Activated naive CD8-positive, alpha-beta T cell treated with anti-CD3 and anti-CD28 coated beads, Interleukin-2, amount 10 ng/mL, durations not matched to agents 7 days and 5 days (primary cell): Measurements from ENCODE around the gene SLC22A17. TPM values are rescaled to one million over a fixed set of nuclear protein-coding genes. Genes with fewer than 3 reads are reported as not detected.

ENCODE experiments used
- ATAC-seq: fragments of 150-1000 bp; cut with Tn5 transposase; one replicate; pipeline ENCODE4 v1.10.0; 2021; ENCODE audit warnings: low read depth, moderate library complexity
- POLR2A ChIA-PET: fragments of 350-600 bp; sonication (Branson Sonifier 250); formaldehyde crosslinking; loops from one replicate; lab custom pipeline; 2021; ENCODE audit warnings: antibody characterized with exemption; lab: Charles Lee
- DNase-seq: peaks from one replicate; pipeline ENCODE4 v3.0.0; 2021
- H3K27ac Mint-ChIP-seq: one replicate; pipeline ENCODE4 v1.8.0; 2022; ENCODE audit warnings: mild to moderate bottlenecking, mixed read lengths
- H3K27me3 Mint-ChIP-seq: one replicate; pipeline ENCODE4 v1.8.0; 2022; ENCODE audit warnings: mild to moderate bottlenecking, moderate library complexity, mixed read lengths
- H3K36me3 Mint-ChIP-seq: one replicate; pipeline ENCODE4 v1.8.0; 2021; ENCODE audit warnings: mild to moderate bottlenecking, mixed read lengths
- H3K4me1 Mint-ChIP-seq: one replicate; pipeline ENCODE4 v1.8.0; 2021; ENCODE audit warnings: mixed read lengths
- H3K4me3 Mint-ChIP-seq: one replicate; pipeline ENCODE4 v1.8.0; 2022; ENCODE audit warnings: mild to moderate bottlenecking, moderate library complexity, mixed read lengths
- H3K9me3 Mint-ChIP-seq: one replicate; pipeline ENCODE4 v1.8.0; 2021; ENCODE audit warnings: mixed read lengths
- microRNA-seq: library from miRNA; unstranded; fragments of <30 nt; microRNA quantifications from one replicate; pipeline ENCODE4 v1.2.0, GENCODE V29; 2022
- total RNA-seq, 2 experiments: library from RNA; stranded (reverse); gene quantifications; one replicate each; pipeline ENCODE4 v1.2.3, GENCODE V29; 2021

SLC22A17 gene
- total RNA-seq, 2 experiments from 2014 or later = 3.4 to 4.8 TPM

- peak overlapping the region; percentile 97 for H3K27ac Mint-ChIP-seq
- POLR2A ChIA-PET = interaction anchor here (1.6 to 6.4 kb wide), 4 partner anchors 14 to 206 kb away, joined by 11 to 182 read pairs (median 14); partner anchors contain the start of genes ACIN1, C14orf119, HOMEZ and PABPN1
- H3K9me3 Mint-ChIP-seq = no peaks in the 10 kb centered on the region
- peak overlapping the region; percentile 94 for H3K4me3 Mint-ChIP-seq
- H3K4me1 Mint-ChIP-seq = peaks cover 17% of the 10 kb centered on the region
- ATAC-seq (no peak), DNase-seq (peak; percentile 48)
- peaks cover 2% of the 10 kb centered on the region for H3K36me3 Mint-ChIP-seq
- H3K27me3 Mint-ChIP-seq = peaks cover under 1% of the 10 kb centered on the region
Measured at GRCh38 chr14:23300687-23301223, 51.9 kb downstream of the SLC22A17 start.

DNA sequence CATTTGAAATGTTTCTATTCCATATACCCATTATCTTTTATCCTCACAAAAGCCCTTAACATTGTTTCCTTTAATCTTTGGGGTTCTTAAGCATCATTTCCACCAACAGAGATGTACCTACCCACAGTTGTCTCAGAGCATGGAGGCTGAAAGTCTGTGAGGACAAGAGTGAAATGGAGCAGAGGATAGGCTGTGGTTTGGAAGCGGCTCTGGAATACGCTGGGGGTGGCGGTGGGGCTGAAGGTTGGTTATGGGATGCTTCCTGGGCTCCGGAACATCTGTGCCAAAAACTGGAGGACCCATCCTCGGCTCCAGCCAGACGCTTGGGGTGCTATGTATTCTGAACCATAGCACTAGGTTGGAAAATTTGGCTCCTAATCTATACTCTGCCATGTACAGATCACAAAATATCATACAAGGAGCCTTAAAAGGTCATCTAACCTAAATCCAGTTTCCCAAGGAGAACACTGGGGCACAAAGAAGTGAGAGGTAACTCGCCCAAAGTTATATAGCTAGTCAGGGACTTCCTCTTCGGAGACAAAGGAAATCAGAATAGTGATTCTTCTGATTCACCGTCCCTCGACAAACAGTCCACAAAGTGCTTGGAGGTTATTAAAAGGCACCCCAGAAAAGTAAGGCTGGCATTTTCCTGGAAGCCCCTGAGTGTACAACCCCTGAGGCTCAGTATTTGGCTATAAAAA, 52.6 kb downstream of the SLC22A17 start:
- POLR2A ChIA-PET = interaction anchor here (1.6 to 6.4 kb wide), 4 partner anchors 14 to 205 kb away, joined by 11 to 182 read pairs (median 14); partner anchors contain the start of genes ACIN1, C14orf119, HOMEZ and PABPN1
- H3K27ac Mint-ChIP-seq = peak overlapping the region; percentile 97
- peak overlapping the region; percentile 94 for H3K4me3 Mint-ChIP-seq
- peaks cover 21% of the 10 kb centered on the region for H3K4me1 Mint-ChIP-seq
- H3K9me3 Mint-ChIP-seq = no peaks in the 10 kb centered on the region
- peaks cover 2% of the 10 kb centered on the region for H3K36me3 Mint-ChIP-seq
- DNase-seq (no peak), ATAC-seq (no peak)
- H3K27me3 Mint-ChIP-seq = no peaks in the 10 kb centered on the region

GRCh38 chr14:23299211-23299957, 53.3 kb downstream of the SLC22A17 start:
- DNase-seq = no peak
- POLR2A ChIA-PET = interaction anchor here (6.4 kb wide), 1 partner anchor 21 kb away, joined by 182 read pairs; the partner anchor contains the start of gene PABPN1
- H3K27ac Mint-ChIP-seq = peak overlapping the region; percentile 31

GRCh38 chr14:23297611-23298277, 54.9 kb downstream of the SLC22A17 start:
- H3K27ac Mint-ChIP-seq = no peak overlapping the region
- H3K4me3 Mint-ChIP-seq = no peak overlapping the region
- peaks cover 19% of the 10 kb centered on the region for H3K4me1 Mint-ChIP-seq
- H3K36me3 Mint-ChIP-seq = peaks cover 2% of the 10 kb centered on the region
- H3K27me3 Mint-ChIP-seq = no peaks in the 10 kb centered on the region
- POLR2A ChIA-PET = interaction anchor here (0.6 to 2.9 kb wide), 3 partner anchors 12 to 215 kb away, joined by 3 to 16 read pairs (median 3); partner anchors contain the start of genes HOMEZ and PABPN1
- no peaks in the 10 kb centered on the region for H3K9me3 Mint-ChIP-seq
- ATAC-seq (no peak), DNase-seq (no peak)

More at GRCh38 chr14:23299211-23299957, 53.3 kb downstream of the SLC22A17 start:
- no peaks in the 10 kb centered on the region for H3K27me3 Mint-ChIP-seq
- peak overlapping the region; percentile 21 for H3K4me3 Mint-ChIP-seq
- ATAC-seq = no peak
- no peaks in the 10 kb centered on the region for H3K9me3 Mint-ChIP-seq
- H3K4me1 Mint-ChIP-seq = peaks cover 24% of the 10 kb centered on the region
- H3K36me3 Mint-ChIP-seq = peaks cover 2% of the 10 kb centered on the region

DNA sequence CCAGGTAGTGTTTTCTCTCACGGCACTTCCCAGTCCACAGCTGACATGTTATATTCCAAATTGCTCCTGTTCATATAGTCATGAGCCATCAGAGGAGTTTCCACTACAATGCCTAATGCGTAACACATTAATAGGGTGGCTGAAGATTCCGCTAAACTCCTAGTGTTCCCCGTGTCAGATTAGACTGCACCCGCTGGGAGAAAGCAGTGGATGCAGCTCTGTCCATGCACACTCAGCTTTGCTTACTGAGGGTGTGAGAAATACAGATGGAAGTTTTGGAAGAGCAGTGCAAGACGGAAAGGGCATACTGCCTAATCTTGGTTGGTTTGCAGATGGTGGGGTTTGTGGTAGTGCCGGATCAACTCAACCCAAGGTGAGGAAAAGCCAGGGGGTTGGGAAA, 55.6 kb downstream of the SLC22A17 start:
- DNase-seq = no peak
- Mint-ChIP-seq H3K36me3 (peaks cover 2% of the 10 kb centered on the region), H3K27me3 (no peaks in the 10 kb centered on the region), H3K9me3 (no peaks in the 10 kb centered on the region), H3K4me1 (peaks cover 16% of the 10 kb centered on the region), H3K27ac (peak overlapping the region; percentile 12), H3K4me3 (no peak overlapping the region)
- no peak for ATAC-seq
- POLR2A ChIA-PET = interaction anchor here (2.9 kb wide), 1 partner anchor 24 kb away, joined by 16 read pairs; the partner anchor contains the start of gene PABPN1

Small RNAs within 50 kb of the gene (microRNA-seq; reads per million reads assigned to microRNA genes)
- not detected for gene MIR208A

Other genes starting within 250 kb of the SLC22A17 start
- gene CIROP, start 247.9 kb downstream of the SLC22A17 start, total RNA-seq = not detected
- 1 to 10 TPM; 1.8 to 2.1 TPM for gene CEBPE, start 233.6 kb downstream of the SLC22A17 start, total RNA-seq
- 1 to 10 TPM; 1.8 to 3.1 TPM for gene SLC7A8, start 169.2 kb downstream of the SLC22A17 start, total RNA-seq
- not detected for gene RNF212B, start 115.0 kb downstream of the SLC22A17 start, total RNA-seq
- 10 to 100 TPM; 11.8 to 12.8 TPM for gene HOMEZ, start 66.8 kb downstream of the SLC22A17 start, total RNA-seq
- gene PPP1R3E, start 50.0 kb downstream of the SLC22A17 start, total RNA-seq = 10 to 100 TPM; 50.8 to 51.7 TPM
- gene BCL2L2, start 46.1 kb downstream of the SLC22A17 start, total RNA-seq = 1 to 10 TPM; 3.7 to 5.7 TPM
- 100 to 1,000 TPM; 207 to 208 TPM for gene PABPN1, start 31.4 kb downstream of the SLC22A17 start, total RNA-seq
- gene EFS, start 12.3 kb upstream of the SLC22A17 start, total RNA-seq = not detected
- gene IL25, start 19.9 kb upstream of the SLC22A17 start, total RNA-seq = under 1 TPM in 1 of 2 experiments, not detected in 1; 0.39 TPM
- not detected for gene CMTM5, start 24.2 kb upstream of the SLC22A17 start, total RNA-seq
- gene MYH6, start 55.4 kb upstream of the SLC22A17 start, total RNA-seq = not detected
- not detected for gene MYH7, start 82.8 kb upstream of the SLC22A17 start, total RNA-seq
- 10 to 100 TPM; 48.0 to 50.8 TPM for gene NGDN, start 116.8 kb upstream of the SLC22A17 start, total RNA-seq
- 1 to 10 TPM in 1 of 2 experiments, under 1 TPM in 1; 0.75 to 1.4 TPM for gene ZFHX2, start 198.9 kb upstream of the SLC22A17 start, total RNA-seq
- gene THTPA, start 203.4 kb upstream of the SLC22A17 start, total RNA-seq = 10 to 100 TPM; 14.2 to 19.2 TPM
- gene AP1G2, start 214.9 kb upstream of the SLC22A17 start, total RNA-seq = 100 to 1,000 TPM; 335 to 389 TPM
- gene JPH4, start 225.9 kb upstream of the SLC22A17 start, total RNA-seq = not detected